HG02884 (cell line): ENCODE data around the gene ISOC1.

Experiments used
- ATAC-seq: cut with Tn5 transposase; IDR thresholded peaks from one replicate; pipeline ENCODE4 v1.9.1; 2021; ENCODE audit warnings: mild to moderate bottlenecking, moderate library complexity; ENCODE audit not compliant: unreplicated experiment

Gene ISOC1

DNA sequence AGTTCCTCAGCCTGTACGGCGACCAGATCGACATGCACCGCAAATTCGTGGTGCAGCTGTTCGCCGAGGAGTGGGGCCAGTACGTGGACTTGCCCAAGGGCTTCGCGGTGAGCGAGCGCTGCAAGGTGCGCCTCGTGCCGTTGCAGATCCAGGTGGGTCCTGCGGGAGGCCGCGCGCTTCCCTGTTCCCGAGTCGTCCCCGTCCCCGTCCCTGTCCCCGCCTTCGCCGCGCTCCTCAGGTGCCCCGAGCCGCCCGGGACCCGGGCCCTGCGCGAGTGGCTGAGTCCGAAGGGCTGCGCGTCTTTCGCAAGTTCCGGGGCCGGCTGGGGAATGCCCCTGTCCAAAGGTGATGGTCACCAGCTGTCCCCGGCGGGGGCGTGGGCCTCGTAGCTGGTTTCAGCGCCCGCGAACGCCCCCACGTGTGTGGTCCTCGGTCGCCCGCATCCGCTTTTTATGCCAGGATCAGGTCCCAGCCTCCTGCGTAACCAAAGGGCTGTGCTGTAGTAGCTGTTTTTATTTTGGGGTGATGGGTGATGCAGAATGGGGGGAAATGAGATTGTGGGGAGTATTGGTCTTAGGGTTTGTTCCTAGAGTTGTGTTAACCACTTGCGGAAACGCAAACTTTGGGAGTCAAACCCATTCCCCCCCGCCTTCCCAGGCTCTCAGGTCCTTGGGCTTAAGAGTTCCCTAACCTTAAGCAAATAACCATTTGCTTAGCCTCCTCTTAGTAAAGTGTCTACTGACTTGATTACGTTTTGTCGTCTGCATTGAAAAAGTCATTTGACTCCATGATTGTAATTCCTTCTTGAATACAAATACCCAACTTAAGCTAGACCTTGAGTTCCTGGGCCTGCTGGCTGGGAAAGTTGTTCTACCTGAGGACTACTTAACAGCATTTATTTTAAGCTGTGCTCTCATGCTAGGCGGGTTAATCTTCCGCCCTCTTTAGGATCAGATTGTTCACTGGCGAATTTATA is 663 bp downstream of the ISOC1 start:
- peak; percentile 34 for ATAC-seq

- no peak for ATAC-seq
Measured at GRCh38 chr5:129096382-129096991, 1.9 kb downstream of the ISOC1 start.

DNA sequence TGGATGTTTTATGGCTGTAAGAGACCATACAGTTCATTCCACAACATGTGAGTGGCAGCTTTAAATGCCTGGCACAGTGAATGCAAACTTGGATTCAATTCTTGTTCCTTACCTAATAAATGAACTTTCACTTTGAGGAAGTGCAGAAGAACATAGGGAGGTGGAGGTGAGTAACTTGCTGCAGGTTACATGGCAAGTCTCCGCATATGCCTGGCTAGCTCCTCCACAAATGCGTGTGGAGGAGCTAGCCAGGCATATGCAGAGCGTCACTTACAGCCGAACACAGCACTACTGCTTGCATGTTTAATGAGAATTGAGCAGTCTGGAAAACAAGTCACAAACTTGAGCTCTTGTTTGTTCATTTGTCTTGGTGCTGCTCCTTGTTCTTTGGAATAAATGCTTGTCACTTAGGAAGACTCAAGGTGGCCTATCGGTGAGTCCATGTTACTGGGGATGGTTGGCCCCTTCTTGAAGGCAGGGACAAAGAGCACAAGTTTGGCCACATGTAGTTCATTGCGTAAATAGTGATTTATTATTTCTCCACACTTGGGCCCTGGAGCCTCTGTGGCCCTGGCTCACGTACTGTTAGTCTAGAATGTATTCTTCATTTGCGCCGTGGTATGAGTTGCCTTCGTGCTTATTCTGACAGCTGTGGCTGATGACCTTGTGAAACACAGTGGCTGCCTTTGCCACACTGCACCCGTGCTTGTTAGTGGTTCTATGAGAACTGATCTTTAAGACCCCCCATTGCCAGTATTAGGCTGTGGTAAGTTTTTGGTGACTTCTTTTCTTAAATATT is 3.1 kb downstream of the ISOC1 start:
- no peak for ATAC-seq

- no peak for ATAC-seq
Measured at GRCh38 chr5:129098488-129099183, 4.1 kb downstream of the ISOC1 start.

- no peak for ATAC-seq
Measured at GRCh38 chr5:129099184-129099569, 4.6 kb downstream of the ISOC1 start.

DNA sequence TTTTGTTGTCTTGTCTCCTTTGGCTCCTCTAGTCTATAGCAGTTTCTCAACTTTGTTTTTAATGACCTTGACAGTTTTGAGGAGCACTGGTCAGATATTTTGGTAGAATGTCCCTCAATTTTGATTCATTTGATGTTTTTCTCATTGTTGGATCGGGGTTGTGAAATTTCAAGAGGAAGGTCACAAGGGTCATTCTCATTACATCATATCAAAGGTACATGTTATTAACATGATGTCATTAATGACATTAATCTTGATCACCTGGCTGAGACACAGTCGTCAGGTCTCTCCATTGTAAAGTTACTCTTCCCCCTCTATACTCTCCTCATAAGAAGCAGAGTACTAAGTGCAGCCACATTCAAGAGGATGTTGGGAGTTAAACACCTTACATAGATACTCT is 7.2 kb downstream of the ISOC1 start:
- no peak for ATAC-seq

DNA sequence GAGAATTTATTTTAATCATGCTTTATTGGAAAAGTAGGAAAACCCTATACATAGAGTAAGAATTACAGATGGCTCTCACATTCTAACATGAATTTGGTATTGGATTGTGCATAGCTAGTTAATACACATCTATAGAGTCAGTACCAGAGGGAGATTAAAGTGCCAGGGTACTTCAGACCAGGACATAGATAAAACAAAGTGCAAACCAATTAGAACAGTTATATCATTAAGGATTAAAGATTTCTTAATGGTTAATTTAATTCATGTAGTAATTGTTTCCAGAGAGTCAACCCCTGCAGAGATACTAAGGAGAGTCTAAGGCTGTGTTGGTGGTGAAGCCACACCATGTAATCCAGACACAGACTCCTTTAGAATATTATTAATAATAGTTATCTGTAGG is 8.8 kb downstream of the ISOC1 start:
- no peak for ATAC-seq

DNA sequence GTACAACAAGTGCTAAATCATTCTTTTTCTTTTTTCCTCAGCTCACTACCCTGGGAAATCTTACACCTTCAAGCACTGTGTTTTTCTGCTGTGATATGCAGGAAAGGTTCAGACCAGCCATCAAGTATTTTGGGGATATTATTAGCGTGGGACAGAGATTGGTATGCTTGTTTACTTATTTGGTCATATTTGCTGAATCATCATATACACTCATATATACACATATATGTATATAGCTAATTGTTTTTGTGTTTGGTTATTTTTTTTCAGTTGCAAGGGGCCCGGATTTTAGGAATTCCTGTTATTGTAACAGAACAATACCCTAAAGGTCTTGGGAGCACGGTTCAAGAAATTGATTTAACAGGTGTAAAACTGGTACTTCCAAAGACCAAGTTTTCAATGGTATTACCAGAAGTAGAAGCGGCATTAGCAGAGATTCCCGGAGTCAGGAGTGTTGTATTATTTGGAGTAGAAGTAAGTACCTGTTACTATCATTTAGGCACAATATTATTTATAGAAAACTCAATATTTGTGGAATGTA is 10.4 kb downstream of the ISOC1 start:
- ATAC-seq, result no peak

GRCh38 chr5:129107637-129108036 is 13.1 kb downstream of the ISOC1 start:
- no peak for ATAC-seq

DNA sequence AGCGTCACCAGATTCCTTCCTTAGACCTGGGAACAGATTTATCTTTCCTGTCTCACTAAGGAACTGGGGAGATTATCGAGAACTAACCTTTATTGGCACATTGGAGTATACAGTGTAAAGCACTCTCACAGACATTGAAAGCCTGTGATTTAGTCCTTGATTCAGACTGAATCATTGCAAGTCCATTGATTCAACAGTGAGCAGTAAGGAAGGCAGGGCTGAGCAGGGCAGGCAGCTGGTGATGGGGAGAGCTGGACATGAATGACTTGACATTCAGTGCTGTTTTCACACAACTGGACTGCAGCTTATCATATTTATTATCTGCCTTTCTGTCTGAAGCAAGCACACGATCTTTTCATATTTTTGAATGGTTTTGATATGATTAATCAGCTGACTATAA is 16.2 kb downstream of the ISOC1 start:
- ATAC-seq, result no peak

- ATAC-seq, result no peak
Measured at GRCh38 chr5:129111351-129111750, 16.8 kb downstream of the ISOC1 start.

DNA sequence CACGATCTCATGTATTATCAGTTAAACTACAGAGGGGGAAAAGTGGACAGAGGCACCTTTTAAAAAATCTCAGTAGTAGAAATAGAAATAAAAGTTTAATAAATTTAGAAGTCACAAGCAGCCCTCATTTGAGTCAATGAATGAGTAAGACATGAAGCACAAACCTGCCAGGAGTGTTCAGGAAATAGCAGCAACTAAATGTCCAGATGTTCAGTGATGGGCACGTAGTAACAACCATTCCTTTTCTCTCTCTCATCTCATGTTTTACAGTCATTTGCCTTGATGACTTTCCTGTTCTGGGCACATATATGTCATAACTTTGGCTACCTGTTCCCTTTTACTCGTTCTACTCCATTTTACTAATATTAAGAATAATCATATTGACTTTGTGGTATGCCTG is 17.7 kb downstream of the ISOC1 start:
- ATAC-seq, result no peak

DNA sequence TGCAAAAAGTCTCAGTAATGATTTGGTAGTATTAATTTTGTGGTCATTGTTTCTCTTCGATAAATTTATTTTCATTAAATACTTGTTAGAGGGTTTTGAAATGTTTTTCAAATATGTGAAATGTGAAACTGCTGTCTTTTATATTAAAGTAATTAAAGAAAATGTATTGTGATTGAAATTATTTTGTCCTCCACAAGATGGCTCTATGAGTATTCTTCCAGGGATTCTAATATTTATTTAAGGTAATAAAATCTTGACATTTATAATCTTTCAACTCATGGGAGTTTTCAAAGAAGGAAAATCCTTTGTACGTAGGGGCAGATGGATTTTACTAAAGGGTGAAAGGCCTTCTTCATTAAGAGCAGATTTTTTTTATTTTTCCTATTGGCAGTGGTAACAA is 19.3 kb downstream of the ISOC1 start:
- no peak for ATAC-seq

- no peak for ATAC-seq
Measured at GRCh38 chr5:129114539-129115193, 20.1 kb downstream of the ISOC1 start.

GRCh38 chr5:129115680-129116079 is 21.1 kb downstream of the ISOC1 start:
- no peak for ATAC-seq

GRCh38 chr5:129116797-129117196 is 22.2 kb downstream of the ISOC1 start:
- no peak for ATAC-seq

GRCh38 chr5:129118405-129118804 is 23.9 kb downstream of the ISOC1 start:
- no peak for ATAC-seq

GRCh38 chr5:129118826-129119225 is 24.3 kb downstream of the ISOC1 start:
- ATAC-seq, result no peak

GRCh38 chr5:129120158-129120581 is 25.6 kb downstream of the ISOC1 start:
- peak; percentile 79 for ATAC-seq

- no peak for ATAC-seq
Measured at GRCh38 chr5:129122560-129122959, 28.0 kb downstream of the ISOC1 start.
